B cell (primary cell): ENCODE measurements around the gene CAPZA2. TPM values are rescaled to one million over a fixed set of nuclear protein-coding genes. Genes with fewer than 3 reads are reported as not detected.

Experiments
- ATAC-seq: fragments of 200-7000 bp; cut with Tn5 transposase; one replicate; pipeline ENCODE4 v1.10.0; 2021; ENCODE audit warnings: low read depth, mild to moderate bottlenecking, moderate number of reproducible peaks, moderate library complexity
- CTCF ChIA-PET: fragments of 350-600 bp; sonication (Branson Sonifier 250); formaldehyde crosslinking; loops from one replicate; lab custom pipeline; 2021; ENCODE audit warnings: antibody characterized with exemption, inconsistent platforms; lab: Charles Lee
- POLR2A ChIA-PET: fragments of 350-600 bp; sonication (Branson Sonifier 250); formaldehyde crosslinking; loops from one replicate; lab custom pipeline; 2021; ENCODE audit warnings: antibody characterized with exemption; lab: Charles Lee
- DNase-seq: peaks from one replicate; pipeline ENCODE4 v3.0.0; 2013
- H2AFZ ChIP-seq: 2 replicates; pipeline ENCODE4 v1.6.1; 2012; ENCODE audit warnings: mild to moderate bottlenecking, low read depth, low read length; ENCODE audit not compliant: insufficient read depth, poor library complexity, severe bottlenecking
- H3K27ac ChIP-seq, 2 donors: 1 replicate in 1 of 2; 2 replicates in 1 of 2; pipeline ENCODE4 v1.5.1; 2012 to 2013; ENCODE audit warnings: low read length in 2 of 2, mild to moderate bottlenecking in 2 of 2, moderate library complexity in 1 of 2
- H3K27me3 ChIP-seq, 4 experiments: fragments of 200-600 bp in 1 of 4; sonication (generic) in 1 of 4; replicated peaks in 1 of 4; 1 replicate in 2 of 4; 2 replicates in 2 of 4; pipeline versions ENCODE4 v1.6.1 to v1.7.0; 2013 to 2016; ENCODE audit warnings: low read length in 3 of 4, mild to moderate bottlenecking in 2 of 4, mixed read lengths in 1 of 4, moderate library complexity in 1 of 4; ENCODE audit not compliant: insufficient read depth in 4 of 4, control insufficient read depth in 3 of 4; ENCODE audit errors: control extremely low read depth in 1 of 4
- H3K36me3 ChIP-seq, 2 experiments: replicated peaks in 1 of 2; 1 replicate in 1 of 2; 2 replicates in 1 of 2; pipeline versions ENCODE4 v1.6.1 to v1.7.1; 2013; ENCODE audit warnings: low read length in 1 of 2; ENCODE audit not compliant: insufficient read depth in 2 of 2, control insufficient read depth in 1 of 2; ENCODE audit errors: control extremely low read depth in 1 of 2, extremely low read depth in 1 of 2
- H3K4me1 ChIP-seq, 2 donors: fragments of 200-600 bp in 1 of 2; sonication (generic) in 1 of 2; 1 replicate in 1 of 2; 2 replicates in 1 of 2; pipeline versions ENCODE4 v1.5.1 to v1.6.1; 2013 to 2017; ENCODE audit warnings: low read length in 2 of 2; ENCODE audit not compliant: control insufficient read depth in 2 of 2, insufficient read depth in 2 of 2
- H3K4me2 ChIP-seq: replicated peaks from 2 replicates; pipeline ENCODE3; 2012; ENCODE audit warnings: mild to moderate bottlenecking, low read depth, low read length; ENCODE audit not compliant: poor library complexity, severe bottlenecking
- H3K4me3 ChIP-seq, 5 experiments: fragments of 200-600 bp in 1 of 5; sonication (generic) in 1 of 5; 1 replicate in 3 of 5; 2 replicates in 2 of 5; pipeline versions ENCODE4 v1.5.1 to v1.7.0; 2011 to 2016; ENCODE audit warnings: low read length in 4 of 5, mild to moderate bottlenecking in 4 of 5, low read depth in 2 of 5, control low read depth in 1 of 5, moderate library complexity in 1 of 5; ENCODE audit not compliant: insufficient read depth in 1 of 5; ENCODE audit errors: control extremely low read depth in 1 of 5, extremely low read depth in 1 of 5
- H3K79me2 ChIP-seq: fragments of 200-600 bp; sonication (generic); one replicate; pipeline ENCODE4 v1.6.0; 2016; ENCODE audit warnings: low read length; ENCODE audit not compliant: control insufficient read depth, insufficient read depth
- H3K9ac ChIP-seq: fragments of 200-600 bp; sonication (generic); 2 replicates; pipeline ENCODE4 v1.6.1; 2017; ENCODE audit warnings: mild to moderate bottlenecking, low read length, moderate library complexity
- H3K9me3 ChIP-seq, 3 donors: one replicate each; pipeline versions ENCODE4 v1.6.1 to v1.7.1; 2013; ENCODE audit warnings: low read length in 2 of 3; ENCODE audit not compliant: control insufficient read depth in 2 of 3, insufficient read depth in 1 of 3; ENCODE audit errors: control extremely low read depth in 1 of 3
- H4K20me1 ChIP-seq: 2 replicates; pipeline ENCODE4 v1.6.0; 2012; ENCODE audit warnings: mild to moderate bottlenecking, low read length; ENCODE audit not compliant: insufficient read depth, control insufficient read depth, poor library complexity, severe bottlenecking
- H3K27ac Mint-ChIP-seq: one replicate; pipeline ENCODE4 v1.8.0; 2021; ENCODE audit warnings: mixed read lengths
- H3K27me3 Mint-ChIP-seq: one replicate; pipeline ENCODE4 v1.8.0; 2021; ENCODE audit warnings: mixed read lengths
- H3K4me1 Mint-ChIP-seq: one replicate; pipeline ENCODE4 v1.8.0; 2021; ENCODE audit warnings: mixed read lengths
- H3K4me3 Mint-ChIP-seq: one replicate; pipeline ENCODE4 v1.8.0; 2021; ENCODE audit warnings: mixed read lengths
- H3K9me3 Mint-ChIP-seq: one replicate; pipeline ENCODE4 v1.8.0; 2022; ENCODE audit warnings: mixed read lengths; ENCODE audit not compliant: insufficient read depth
- EZH2 ChIP-seq: IDR thresholded peaks from 2 replicates; pipeline ENCODE4 v1.6.1; 2012; ENCODE audit warnings: borderline replicate concordance, low read depth, mild to moderate bottlenecking, moderate library complexity, low read length; ENCODE audit not compliant: insufficient read depth, poor library complexity, severe bottlenecking
- WGBS: methylation state at CpG from one replicate; pipeline ENCODE4 v1.1.5; 2013; ENCODE audit warnings: missing lambda C conversion rate; ENCODE audit not compliant: insufficient coverage; 5-methylcytosine and 5-hydroxymethylcytosine counted together
- intact Hi-C: fragments of 100-400 bp; cut with micrococcal nuclease; formaldehyde crosslinking; loops from one replicate; pipeline ENCODE4 v1.10.0; 2022
- polyA plus RNA-seq: library from polyadenylated mRNA; depleted of rRNA; stranded (reverse); fragments of >200 nt; gene quantifications from 2 replicates; pipeline ENCODE4 v1.2.3, GENCODE V29; 2012
- total RNA-seq, 2 donors: library from RNA; stranded (reverse); fragments of 120-200 nt in 1 of 2; gene quantifications; 1 replicate in 1 of 2; 2 replicates in 1 of 2; pipeline versions ENCODE4 v1.2.3 to v1.2.4, GENCODE V29; 2013 to 2022
- TF ChIP-seq, protein P1 (sequence below): fragments of 200-600 bp; IDR thresholded peaks from one replicate; pipeline ENCODE4 v1.8.0; 2022; ENCODE audit warnings: antibody characterized with exemption, mild to moderate bottlenecking

CAPZA2 gene
- total and polyA plus RNA-seq, 2 donors (not counting 1 experiment from before 2014, with no cell fraction given) = 15.0 to 79.0 TPM

DNA sequence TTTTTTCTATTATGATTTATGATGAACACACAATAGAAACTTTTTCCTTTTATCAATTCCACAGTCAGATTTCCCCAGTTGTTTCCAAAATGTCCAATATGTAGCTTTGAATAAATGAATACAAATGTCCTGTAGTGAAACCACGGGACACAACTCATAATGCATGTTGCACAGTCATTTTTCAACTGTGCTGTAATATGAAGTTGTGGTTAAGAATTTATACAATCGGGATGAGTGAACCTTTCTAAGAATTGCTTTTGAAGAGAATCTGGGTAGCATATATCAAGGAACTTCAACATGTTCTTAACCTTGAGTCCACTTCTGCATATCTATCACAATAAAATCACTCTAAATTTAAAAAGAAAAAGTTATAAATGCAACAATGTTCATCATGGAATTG, 76.3 kb downstream of the CAPZA2 start:
- intact Hi-C loops = no loop called here
- no peak for ATAC-seq
- CTCF ChIA-PET = no interaction called here

DNA sequence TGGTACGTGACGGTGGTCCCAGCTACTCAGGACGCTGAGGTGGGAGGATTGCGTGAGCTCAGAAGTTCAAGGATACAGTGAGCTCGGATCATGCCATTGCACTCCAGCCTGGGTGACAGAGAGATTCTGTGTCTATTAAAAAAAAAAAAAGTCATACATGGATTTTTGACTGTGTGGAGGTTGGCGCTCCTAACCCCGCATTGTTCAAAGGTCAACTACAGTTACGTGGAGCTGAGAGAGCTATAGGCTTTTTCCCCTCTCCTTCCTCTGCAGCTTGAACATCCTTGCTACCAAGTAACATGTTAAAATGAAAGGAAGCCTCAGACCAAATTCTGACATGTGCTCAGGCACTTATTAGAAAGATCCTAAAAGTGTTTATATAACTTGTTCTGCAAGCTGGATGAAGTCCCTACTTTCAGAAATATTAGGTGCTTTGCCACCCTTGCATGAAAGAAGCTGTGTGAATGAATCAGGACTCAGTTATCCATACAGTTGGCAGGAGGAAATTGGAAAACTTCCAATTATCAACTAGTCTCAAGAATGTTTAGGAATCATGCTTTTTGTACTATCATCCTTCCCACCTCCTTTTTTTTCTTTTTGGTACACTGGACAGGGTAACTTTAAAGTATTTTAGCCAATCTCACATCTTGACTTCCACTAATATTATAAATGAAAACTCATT, 78.4 kb downstream of the CAPZA2 start:
- Histone ChIP-seq H2AFZ (no peak overlapping the region), H3K9me3 (no peaks in the 10 kb centered on the region), H3K4me3 (no peak overlapping the region), H3K4me1 (no peaks in the 10 kb centered on the region), H3K79me2 (no peaks in the 10 kb centered on the region), H3K4me2 (no peak overlapping the region), H3K27ac (no peak overlapping the region), H3K9ac (no peak overlapping the region), H3K36me3 (no peaks in the 10 kb centered on the region), H4K20me1 (no peaks in the 10 kb centered on the region), H3K27me3 (no peaks in the 10 kb centered on the region)
- ATAC-seq (no peak), DNase-seq (no peak)
- Mint-ChIP-seq H3K9me3 (no peaks in the 10 kb centered on the region), H3K27ac (no peak overlapping the region), H3K27me3 (peaks cover 20% of the 10 kb centered on the region), H3K4me3 (no peak overlapping the region), H3K4me1 (no peaks in the 10 kb centered on the region)
- ChIA-PET CTCF (interaction anchor here (0.6 to 1.5 kb wide), 4 partner anchors 11 to 1228 kb away, joined by 3 to 7 read pairs (median 4); no protein-coding TSS in a partner anchor), POLR2A (no interaction called here)
- TF ChIP-seq, protein P1, sequence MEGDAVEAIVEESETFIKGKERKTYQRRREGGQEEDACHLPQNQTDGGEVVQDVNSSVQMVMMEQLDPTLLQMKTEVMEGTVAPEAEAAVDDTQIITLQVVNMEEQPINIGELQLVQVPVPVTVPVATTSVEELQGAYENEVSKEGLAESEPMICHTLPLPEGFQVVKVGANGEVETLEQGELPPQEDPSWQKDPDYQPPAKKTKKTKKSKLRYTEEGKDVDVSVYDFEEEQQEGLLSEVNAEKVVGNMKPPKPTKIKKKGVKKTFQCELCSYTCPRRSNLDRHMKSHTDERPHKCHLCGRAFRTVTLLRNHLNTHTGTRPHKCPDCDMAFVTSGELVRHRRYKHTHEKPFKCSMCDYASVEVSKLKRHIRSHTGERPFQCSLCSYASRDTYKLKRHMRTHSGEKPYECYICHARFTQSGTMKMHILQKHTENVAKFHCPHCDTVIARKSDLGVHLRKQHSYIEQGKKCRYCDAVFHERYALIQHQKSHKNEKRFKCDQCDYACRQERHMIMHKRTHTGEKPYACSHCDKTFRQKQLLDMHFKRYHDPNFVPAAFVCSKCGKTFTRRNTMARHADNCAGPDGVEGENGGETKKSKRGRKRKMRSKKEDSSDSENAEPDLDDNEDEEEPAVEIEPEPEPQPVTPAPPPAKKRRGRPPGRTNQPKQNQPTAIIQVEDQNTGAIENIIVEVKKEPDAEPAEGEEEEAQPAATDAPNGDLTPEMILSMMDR = no peak
- no peak for TF ChIP-seq EZH2
- intact Hi-C loops = no loop called here
- WGBS = 100% methylated on average over 4 of the region's 8 CpGs

More for the DNA sequence above, 76.3 kb downstream of the CAPZA2 start:
- H3K9me3 Mint-ChIP-seq = no peaks in the 10 kb centered on the region
- DNase-seq = no peak
- POLR2A ChIA-PET = no interaction called here
- H3K4me1 ChIP-seq = no peaks in the 10 kb centered on the region
- H3K27me3 ChIP-seq = peaks cover 0 to 5% (median 0%) of the 10 kb centered on the region in 4 experiments
- H4K20me1 ChIP-seq = no peaks in the 10 kb centered on the region
- no peak overlapping the region for H3K27ac ChIP-seq
- WGBS = no CpG with 5 or more reads among the region's 2 CpGs
- no peak overlapping the region for H3K4me2 ChIP-seq
- no peak overlapping the region for H3K4me3 Mint-ChIP-seq
- H2AFZ ChIP-seq = no peak overlapping the region
- peaks cover 24% of the 10 kb centered on the region for H3K27me3 Mint-ChIP-seq
- H3K4me1 Mint-ChIP-seq = no peaks in the 10 kb centered on the region
- no peaks in the 10 kb centered on the region for H3K36me3 ChIP-seq
- no peaks in the 10 kb centered on the region for H3K79me2 ChIP-seq
- no peak overlapping the region for H3K27ac Mint-ChIP-seq
- no peak overlapping the region for H3K4me3 ChIP-seq
- H3K9me3 ChIP-seq = no peaks in the 10 kb centered on the region
- TF ChIP-seq EZH2 = no peak
- TF ChIP-seq, protein P1 = no peak
- no peak overlapping the region for H3K9ac ChIP-seq
